ENCODE data around the gene SYDE2.

SYDE2 gene

DNA sequence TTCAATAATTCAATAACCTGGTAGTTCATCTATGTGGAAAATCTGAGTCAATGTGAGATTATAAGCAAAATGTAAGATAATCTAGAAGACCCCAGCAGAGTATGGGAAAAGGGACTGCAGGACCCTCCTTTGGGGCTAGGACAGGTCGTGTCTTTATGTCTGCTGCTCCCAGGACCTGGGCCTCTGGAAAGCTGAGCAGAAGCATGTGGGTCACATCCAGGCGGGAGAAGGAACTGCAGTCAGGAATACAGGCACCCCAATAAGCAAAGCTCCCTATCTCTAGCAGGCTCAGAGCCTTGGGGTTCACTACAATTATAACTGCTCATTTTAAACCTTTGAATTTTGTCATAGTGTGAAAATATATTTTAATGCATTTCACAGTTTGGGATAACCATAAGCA, 78.6 kb downstream of the SYDE2 start:
- TF ChIP-seq, protein P1, sequence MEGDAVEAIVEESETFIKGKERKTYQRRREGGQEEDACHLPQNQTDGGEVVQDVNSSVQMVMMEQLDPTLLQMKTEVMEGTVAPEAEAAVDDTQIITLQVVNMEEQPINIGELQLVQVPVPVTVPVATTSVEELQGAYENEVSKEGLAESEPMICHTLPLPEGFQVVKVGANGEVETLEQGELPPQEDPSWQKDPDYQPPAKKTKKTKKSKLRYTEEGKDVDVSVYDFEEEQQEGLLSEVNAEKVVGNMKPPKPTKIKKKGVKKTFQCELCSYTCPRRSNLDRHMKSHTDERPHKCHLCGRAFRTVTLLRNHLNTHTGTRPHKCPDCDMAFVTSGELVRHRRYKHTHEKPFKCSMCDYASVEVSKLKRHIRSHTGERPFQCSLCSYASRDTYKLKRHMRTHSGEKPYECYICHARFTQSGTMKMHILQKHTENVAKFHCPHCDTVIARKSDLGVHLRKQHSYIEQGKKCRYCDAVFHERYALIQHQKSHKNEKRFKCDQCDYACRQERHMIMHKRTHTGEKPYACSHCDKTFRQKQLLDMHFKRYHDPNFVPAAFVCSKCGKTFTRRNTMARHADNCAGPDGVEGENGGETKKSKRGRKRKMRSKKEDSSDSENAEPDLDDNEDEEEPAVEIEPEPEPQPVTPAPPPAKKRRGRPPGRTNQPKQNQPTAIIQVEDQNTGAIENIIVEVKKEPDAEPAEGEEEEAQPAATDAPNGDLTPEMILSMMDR (IDR thresholded peaks at IDR 0.05; ENCODE audit: control extremely low read depth, extremely low read depth, low read depth, missing control alignments): no peak
- no peak for DNase-seq (ENCODE audit: extremely low spot score)
- POLR2A ChIA-PET: no interaction called here
- CTCF ChIA-PET: interaction anchor here (1.3 kb wide), 1 partner anchor 13 kb away, joined by 6 read pairs; no protein-coding TSS in a partner anchor

DNA sequence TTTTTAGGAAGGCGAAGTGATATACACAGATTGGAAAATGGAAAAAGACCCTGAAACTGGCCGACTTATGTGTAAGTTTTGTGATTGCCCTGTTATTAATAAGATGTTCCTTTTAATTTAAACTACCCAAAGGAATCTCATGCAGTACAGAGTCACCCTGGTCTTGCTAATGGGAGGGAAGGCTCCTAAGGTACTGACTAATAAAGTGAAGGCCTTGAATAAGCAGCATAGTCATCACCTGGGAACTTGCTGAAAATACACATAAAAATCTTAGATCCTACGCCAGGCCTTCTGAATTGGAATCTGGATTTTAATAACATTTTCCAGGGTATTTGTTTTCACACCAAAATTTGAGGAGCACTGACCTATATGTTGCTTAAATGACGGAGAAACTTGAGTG, 79.1 kb downstream of the SYDE2 start:
- DNase-seq (ENCODE audit: extremely low spot score): no peak
- ChIA-PET POLR2A (no interaction called here), CTCF (interaction anchor here (1.3 kb wide), 1 partner anchor 13 kb away, joined by 6 read pairs; no protein-coding TSS in a partner anchor)
- TF ChIP-seq, protein P1 (IDR thresholded peaks at IDR 0.05; ENCODE audit: control extremely low read depth, extremely low read depth, low read depth, missing control alignments): no peak

DNA sequence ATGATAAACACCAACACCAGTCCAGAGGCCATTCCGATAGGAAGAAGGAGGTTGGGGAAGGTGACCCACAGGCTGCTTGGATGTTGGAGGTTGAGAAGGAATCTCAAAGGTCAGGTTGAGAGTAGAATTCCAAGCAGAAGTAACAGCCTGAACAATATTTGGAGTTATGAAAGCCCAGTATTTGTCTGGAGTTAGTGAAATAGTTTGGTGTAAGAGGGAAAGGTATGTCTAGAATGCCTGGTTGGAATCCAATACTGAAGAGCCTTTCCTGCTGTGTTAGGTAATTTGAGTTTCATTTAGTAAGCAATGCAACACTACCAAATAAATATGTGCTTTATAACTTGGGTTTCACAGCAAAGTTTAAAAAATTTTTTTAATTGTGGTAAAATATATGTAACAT, 82.1 kb downstream of the SYDE2 start:
- TF ChIP-seq, protein P1 (IDR thresholded peaks at IDR 0.05; ENCODE audit: control extremely low read depth, extremely low read depth, low read depth, missing control alignments): no peak
- no peak for DNase-seq (ENCODE audit: extremely low spot score)
- CTCF ChIA-PET: no interaction called here
- POLR2A ChIA-PET: no interaction called here

DNA sequence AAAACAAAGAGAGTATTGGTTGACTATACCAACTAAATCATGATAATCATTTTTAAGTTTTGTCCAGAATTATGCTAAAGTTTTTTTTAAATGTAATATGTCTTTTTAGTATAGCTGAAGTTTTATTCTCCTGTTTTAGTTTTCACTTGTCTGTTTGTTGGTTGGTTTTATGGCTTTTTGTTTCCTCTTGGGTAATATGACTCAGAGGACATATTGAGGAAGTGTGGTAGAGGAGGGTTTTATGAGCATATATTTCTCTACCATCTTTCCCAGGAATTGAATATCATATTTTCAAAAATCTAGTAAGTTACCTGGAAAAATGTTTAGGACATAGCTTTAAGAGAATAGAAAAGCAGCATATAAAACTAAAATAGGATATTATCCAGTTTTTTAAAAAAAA, 84.0 kb downstream of the SYDE2 start:
- ChIA-PET CTCF (interaction anchor here (1.4 kb wide), 2 partner anchors 13 to 138 kb away, joined by 4 read pairs; no protein-coding TSS in a partner anchor), POLR2A (no interaction called here)
- no peak for DNase-seq (ENCODE audit: extremely low spot score)
- TF ChIP-seq, protein P1 (IDR thresholded peaks at IDR 0.05; ENCODE audit: control extremely low read depth, extremely low read depth, low read depth, missing control alignments): no peak

DNA sequence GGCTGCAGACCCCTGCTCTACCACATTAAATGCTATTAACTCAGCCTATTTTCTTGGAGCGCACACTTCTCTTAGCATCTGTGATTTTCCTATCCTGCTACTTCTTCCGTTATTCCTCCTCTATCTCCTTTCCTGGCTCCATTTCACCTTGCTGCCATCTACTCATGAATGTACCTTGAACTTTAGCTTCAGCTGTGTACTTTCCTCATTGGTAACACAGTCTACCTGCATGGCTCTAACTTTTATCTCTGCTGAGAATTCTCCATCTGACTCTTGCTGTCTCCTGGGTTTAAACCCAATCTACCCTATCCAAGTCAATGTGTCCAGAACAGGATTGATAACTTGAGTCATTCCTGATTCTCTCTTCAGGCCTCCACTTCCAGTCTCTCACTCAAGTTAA, 84.9 kb downstream of the SYDE2 start:
- ChIA-PET CTCF (interaction anchor here (1.4 kb wide), 2 partner anchors 12 to 139 kb away, joined by 4 read pairs; no protein-coding TSS in a partner anchor), POLR2A (no interaction called here)
- no peak for DNase-seq (ENCODE audit: extremely low spot score)
- TF ChIP-seq, protein P1 (IDR thresholded peaks at IDR 0.05; ENCODE audit: control extremely low read depth, extremely low read depth, low read depth, missing control alignments): no peak

DNA sequence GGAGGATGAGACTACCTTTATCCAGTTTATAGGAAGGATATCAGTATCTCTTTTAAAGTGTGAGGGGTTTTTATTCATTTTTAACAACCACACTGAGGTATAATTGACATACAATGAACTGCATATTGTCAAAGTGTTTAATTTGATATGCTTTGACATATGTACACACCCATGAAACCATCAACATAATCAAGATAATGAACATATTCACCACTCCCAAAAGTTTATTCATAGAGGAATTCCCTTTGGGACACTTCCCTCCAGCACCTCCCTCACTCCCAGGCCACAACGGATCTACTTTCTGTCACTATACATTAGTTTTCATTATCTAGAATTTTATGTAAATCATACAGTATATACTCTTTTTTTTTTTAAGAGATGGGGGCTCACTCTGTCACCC, 89.1 kb downstream of the SYDE2 start:
- ChIA-PET CTCF (no interaction called here), POLR2A (no interaction called here)
- TF ChIP-seq, protein P1 (IDR thresholded peaks at IDR 0.05; ENCODE audit: control extremely low read depth, extremely low read depth, low read depth, missing control alignments): no peak
- DNase-seq (ENCODE audit: extremely low spot score): no peak

Data from GM10248 (cell line).